ENCODE results near the gene SRRM2.

The SRRM2 gene

DNA sequence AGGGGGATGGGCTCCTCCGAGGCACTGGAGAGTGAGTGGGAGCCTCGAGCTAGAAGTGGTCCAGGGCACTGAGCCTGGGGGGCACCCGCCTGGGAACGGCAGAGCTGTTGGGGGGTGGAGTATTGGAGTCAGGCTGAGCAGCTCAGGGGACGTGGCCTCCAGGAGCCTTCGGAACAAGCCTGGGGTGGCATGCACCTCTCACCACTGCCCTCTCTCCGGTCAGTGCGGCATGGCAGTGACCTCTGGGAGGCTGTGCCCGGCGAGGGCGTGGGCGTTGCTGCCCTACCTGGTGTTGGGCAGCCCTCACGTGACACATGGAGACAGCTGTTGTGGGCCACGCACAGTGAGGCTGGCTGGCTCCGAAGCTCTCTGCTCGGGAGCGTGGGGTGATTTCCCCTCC is 46.4 kb upstream of the SRRM2 start:
- H3K27me3 ChIP-seq (ENCODE audit: insufficient read depth, low read length, poor library complexity) = no peaks in the 10 kb centered on the region
- no peak overlapping the region for H2BK5ac ChIP-seq (ENCODE audit: low read length)
- no peaks in the 10 kb centered on the region for H3K79me1 ChIP-seq (ENCODE audit: low read length)
- H3K18ac ChIP-seq (ENCODE audit: low read length) = no peak overlapping the region
- no peak overlapping the region for H3K27ac ChIP-seq (ENCODE audit: low read depth, low read length)
- H3K4me2 ChIP-seq (ENCODE audit: low read length) = no peak overlapping the region
- H2BK15ac ChIP-seq (replicated peaks; ENCODE audit: low read depth) = no peak overlapping the region
- H3K56ac ChIP-seq (ENCODE audit: low read length) = no peak overlapping the region
- no peak for DNase-seq
- no peak overlapping the region for H2AK5ac ChIP-seq (ENCODE audit: low read length)
- H4K8ac ChIP-seq (ENCODE audit: low read depth, low read length) = no peak overlapping the region
- H3K23ac ChIP-seq (ENCODE audit: low read length) = no peak overlapping the region
- no peak overlapping the region for H2BK120ac ChIP-seq (ENCODE audit: low read depth, low read length)
- H3K4ac ChIP-seq (ENCODE audit: low read depth, low read length) = no peak overlapping the region
- no peak overlapping the region for H3K4me3 ChIP-seq (ENCODE audit: low read length)
- no peak overlapping the region for H4K5ac ChIP-seq (ENCODE audit: low read length)
- no CpG with 5 or more reads among the region's 17 CpGs for WGBS (ENCODE audit: extremely low coverage, insufficient coverage, low lambda C conversion rate)
- H3K4me1 ChIP-seq (ENCODE audit: control insufficient read depth, low read depth, low read length) = no peaks in the 10 kb centered on the region
- H3K36me3 ChIP-seq (ENCODE audit: control insufficient read depth, insufficient read depth, low read length) = peaks cover 4% of the 10 kb centered on the region
- H3K79me2 ChIP-seq (ENCODE audit: control insufficient read depth, insufficient read depth, low read length) = no peaks in the 10 kb centered on the region
- H3K9ac ChIP-seq (ENCODE audit: low read length) = no peak overlapping the region

GRCh38 chr16:2706611-2707311 is 45.7 kb upstream of the SRRM2 start:
- H3K56ac ChIP-seq (ENCODE audit: low read length) = no peak overlapping the region
- H3K79me1 ChIP-seq (ENCODE audit: low read length) = no peaks in the 10 kb centered on the region

GRCh38 chr16:2707368-2708289 is 44.8 kb upstream of the SRRM2 start:
- H2BK15ac ChIP-seq (replicated peaks; ENCODE audit: low read depth) = no peak overlapping the region
- H3K56ac ChIP-seq (ENCODE audit: low read length) = no peak overlapping the region
- H2BK120ac ChIP-seq (ENCODE audit: low read depth, low read length) = no peak overlapping the region
- H3K4me1 ChIP-seq (ENCODE audit: control insufficient read depth, low read depth, low read length) = no peaks in the 10 kb centered on the region
- no CpG with 5 or more reads among the region's 51 CpGs for WGBS (ENCODE audit: extremely low coverage, insufficient coverage, low lambda C conversion rate)
- H3K18ac ChIP-seq (ENCODE audit: low read length) = no peak overlapping the region
- H3K79me2 ChIP-seq (ENCODE audit: control insufficient read depth, insufficient read depth, low read length) = no peaks in the 10 kb centered on the region
- H3K4me2 ChIP-seq (ENCODE audit: low read length) = no peak overlapping the region
- no peak overlapping the region for H4K8ac ChIP-seq (ENCODE audit: low read depth, low read length)
- no peak overlapping the region for H3K23ac ChIP-seq (ENCODE audit: low read length)
- no peak overlapping the region for H2AK5ac ChIP-seq (ENCODE audit: low read length)
- H3K79me1 ChIP-seq (ENCODE audit: low read length) = no peaks in the 10 kb centered on the region
- DNase-seq = no peak
- no peak overlapping the region for H3K4ac ChIP-seq (ENCODE audit: low read depth, low read length)
- no peak overlapping the region for H2BK5ac ChIP-seq (ENCODE audit: low read length)
- no peaks in the 10 kb centered on the region for H3K27me3 ChIP-seq (ENCODE audit: insufficient read depth, low read length, poor library complexity)
- no peak overlapping the region for H3K27ac ChIP-seq (ENCODE audit: low read depth, low read length)
- peaks cover 2% of the 10 kb centered on the region for H3K36me3 ChIP-seq (ENCODE audit: control insufficient read depth, insufficient read depth, low read length)
- H3K9ac ChIP-seq (ENCODE audit: low read length) = no peak overlapping the region
- H4K5ac ChIP-seq (ENCODE audit: low read length) = no peak overlapping the region
- H3K4me3 ChIP-seq (ENCODE audit: low read length) = no peak overlapping the region

More at GRCh38 chr16:2706611-2707311, 45.7 kb upstream of the SRRM2 start:
- Histone ChIP-seq H4K8ac (ENCODE audit: low read depth, low read length) (no peak overlapping the region), H3K27me3 (ENCODE audit: insufficient read depth, low read length, poor library complexity) (no peaks in the 10 kb centered on the region), H3K4ac (ENCODE audit: low read depth, low read length) (no peak overlapping the region), H3K9ac (ENCODE audit: low read length) (no peak overlapping the region), H4K5ac (ENCODE audit: low read length) (no peak overlapping the region), H2BK120ac (ENCODE audit: low read depth, low read length) (no peak overlapping the region), H3K4me1 (ENCODE audit: control insufficient read depth, low read depth, low read length) (no peaks in the 10 kb centered on the region), H3K4me3 (ENCODE audit: low read length) (no peak overlapping the region), H3K4me2 (ENCODE audit: low read length) (no peak overlapping the region), H3K36me3 (ENCODE audit: control insufficient read depth, insufficient read depth, low read length) (peaks cover 4% of the 10 kb centered on the region), H3K18ac (ENCODE audit: low read length) (no peak overlapping the region), H2AK5ac (ENCODE audit: low read length) (no peak overlapping the region), H3K79me2 (ENCODE audit: control insufficient read depth, insufficient read depth, low read length) (no peaks in the 10 kb centered on the region), H3K27ac (ENCODE audit: low read depth, low read length) (no peak overlapping the region), H3K23ac (ENCODE audit: low read length) (no peak overlapping the region), H2BK15ac (replicated peaks; ENCODE audit: low read depth) (no peak overlapping the region), H2BK5ac (ENCODE audit: low read length) (no peak overlapping the region)
- WGBS (ENCODE audit: extremely low coverage, insufficient coverage, low lambda C conversion rate) = no CpG with 5 or more reads among the region's 22 CpGs
- DNase-seq = no peak

DNA sequence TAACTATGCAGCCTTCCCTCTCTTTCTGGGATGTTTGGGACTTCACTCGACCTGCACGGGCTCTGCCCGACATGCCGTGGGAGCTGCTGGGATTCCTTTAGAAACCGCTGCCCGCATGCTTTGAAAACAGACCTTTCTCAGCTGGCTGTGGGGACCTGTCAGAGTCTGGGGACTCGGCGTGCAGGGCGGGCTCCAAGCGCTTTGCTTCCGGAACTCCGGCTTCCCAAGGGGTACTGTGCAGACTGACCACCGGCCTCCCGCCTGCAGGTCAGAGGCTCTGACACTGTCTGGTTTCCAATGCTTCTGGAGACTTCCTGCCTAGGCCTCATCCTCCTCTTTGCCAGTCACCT is 44.2 kb upstream of the SRRM2 start:
- Histone ChIP-seq H2BK120ac (ENCODE audit: low read depth, low read length) (no peak overlapping the region), H3K4me2 (ENCODE audit: low read length) (no peak overlapping the region), H3K36me3 (ENCODE audit: control insufficient read depth, insufficient read depth, low read length) (peaks cover 2% of the 10 kb centered on the region), H3K79me1 (ENCODE audit: low read length) (no peaks in the 10 kb centered on the region), H4K8ac (ENCODE audit: low read depth, low read length) (no peak overlapping the region), H3K4ac (ENCODE audit: low read depth, low read length) (no peak overlapping the region), H3K27ac (ENCODE audit: low read depth, low read length) (no peak overlapping the region), H3K18ac (ENCODE audit: low read length) (no peak overlapping the region), H3K79me2 (ENCODE audit: control insufficient read depth, insufficient read depth, low read length) (no peaks in the 10 kb centered on the region), H2BK15ac (replicated peaks; ENCODE audit: low read depth) (no peak overlapping the region), H3K4me1 (ENCODE audit: control insufficient read depth, low read depth, low read length) (no peaks in the 10 kb centered on the region), H3K9ac (ENCODE audit: low read length) (no peak overlapping the region), H2BK5ac (ENCODE audit: low read length) (no peak overlapping the region), H3K27me3 (ENCODE audit: insufficient read depth, low read length, poor library complexity) (no peaks in the 10 kb centered on the region), H3K56ac (ENCODE audit: low read length) (no peak overlapping the region), H3K4me3 (ENCODE audit: low read length) (no peak overlapping the region), H4K5ac (ENCODE audit: low read length) (no peak overlapping the region), H2AK5ac (ENCODE audit: low read length) (no peak overlapping the region), H3K23ac (ENCODE audit: low read length) (no peak overlapping the region)
- no peak for DNase-seq
- no CpG with 5 or more reads among the region's 14 CpGs for WGBS (ENCODE audit: extremely low coverage, insufficient coverage, low lambda C conversion rate)

DNA sequence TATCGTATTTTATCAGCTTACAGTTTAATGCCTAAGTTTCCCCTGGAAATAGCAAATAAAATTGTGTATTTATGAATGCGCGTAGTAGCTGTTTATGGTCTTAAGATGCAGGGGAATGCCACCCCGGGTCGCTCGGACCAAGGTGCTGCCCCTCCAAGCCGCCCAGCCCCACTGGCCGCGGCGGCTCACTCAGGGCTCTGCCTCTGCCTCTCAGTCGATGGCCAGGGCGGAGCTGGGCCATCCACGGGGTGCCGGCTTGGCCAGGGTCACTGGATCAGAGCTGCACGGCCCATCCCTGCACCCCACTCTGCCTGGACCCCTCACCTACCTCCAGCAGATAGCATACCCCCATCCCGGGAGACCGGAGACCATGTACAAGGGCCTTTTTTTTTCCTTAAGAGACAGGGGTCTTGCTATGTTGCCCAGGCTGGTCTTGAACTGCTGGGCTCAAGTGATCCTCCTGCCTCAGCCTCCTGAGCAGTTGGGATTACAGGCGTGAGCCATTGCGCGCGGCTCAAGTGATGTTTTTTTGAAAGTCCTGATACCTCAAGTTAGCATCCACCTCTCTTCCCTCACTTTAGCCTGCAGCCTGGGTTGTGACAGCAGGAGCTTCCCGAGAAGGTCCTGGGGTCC is 43.4 kb upstream of the SRRM2 start:
- H3K4ac ChIP-seq (ENCODE audit: low read depth, low read length) = no peak overlapping the region
- no peak overlapping the region for H4K5ac ChIP-seq (ENCODE audit: low read length)
- no peak for DNase-seq
- H3K79me2 ChIP-seq (ENCODE audit: control insufficient read depth, insufficient read depth, low read length) = no peaks in the 10 kb centered on the region
- H3K36me3 ChIP-seq (ENCODE audit: control insufficient read depth, insufficient read depth, low read length) = peaks cover 2% of the 10 kb centered on the region
- H2BK120ac ChIP-seq (ENCODE audit: low read depth, low read length) = no peak overlapping the region
- H3K4me1 ChIP-seq (ENCODE audit: control insufficient read depth, low read depth, low read length) = no peaks in the 10 kb centered on the region
- WGBS (ENCODE audit: extremely low coverage, insufficient coverage, low lambda C conversion rate) = no CpG with 5 or more reads among the region's 22 CpGs
- no peaks in the 10 kb centered on the region for H3K27me3 ChIP-seq (ENCODE audit: insufficient read depth, low read length, poor library complexity)
- H3K4me3 ChIP-seq (ENCODE audit: low read length) = no peak overlapping the region
- no peak overlapping the region for H3K23ac ChIP-seq (ENCODE audit: low read length)
- H3K9ac ChIP-seq (ENCODE audit: low read length) = no peak overlapping the region
- no peak overlapping the region for H2AK5ac ChIP-seq (ENCODE audit: low read length)
- H3K18ac ChIP-seq (ENCODE audit: low read length) = no peak overlapping the region
- H3K27ac ChIP-seq (ENCODE audit: low read depth, low read length) = no peak overlapping the region
- H3K79me1 ChIP-seq (ENCODE audit: low read length) = no peaks in the 10 kb centered on the region
- no peak overlapping the region for H4K8ac ChIP-seq (ENCODE audit: low read depth, low read length)
- H3K4me2 ChIP-seq (ENCODE audit: low read length) = no peak overlapping the region
- no peak overlapping the region for H2BK15ac ChIP-seq (replicated peaks; ENCODE audit: low read depth)
- no peak overlapping the region for H3K56ac ChIP-seq (ENCODE audit: low read length)
- H2BK5ac ChIP-seq (ENCODE audit: low read length) = no peak overlapping the region
